WERI-Rb-1 (cell line): ENCODE data around the gene PLEKHJ1.
A peak's percentile ranks its signal among the peaks of the same experiment; 100 is the strongest.

ENCODE experiments used
- DNase-seq: peaks from one replicate; pipeline ENCODE4 v3.0.0-alpha.2; 2020
- H3K27ac ChIP-seq: fragments of 250-450 bp; sonication (Bioruptor Pico); 2 replicates; pipeline ENCODE4 v1.5.1; 2020; ENCODE audit warnings: mild to moderate bottlenecking, moderate library complexity
- H3K27me3 ChIP-seq: fragments of 250-450 bp; sonication (Bioruptor Pico); 2 replicates; pipeline ENCODE4 v1.5.1; 2021; ENCODE audit warnings: mild to moderate bottlenecking, low read depth, moderate library complexity; ENCODE audit not compliant: insufficient read depth, severe bottlenecking
- H3K36me3 ChIP-seq: fragments of 250-450 bp; sonication (Bioruptor Pico); 2 replicates; pipeline ENCODE4 v1.5.1; 2020; ENCODE audit warnings: mild to moderate bottlenecking, moderate library complexity
- H3K4me3 ChIP-seq: 2 replicates; pipeline ENCODE4 v1.5.1; 2011; ENCODE audit warnings: low read depth, mild to moderate bottlenecking, control low read depth, low read length
- H3K9me3 ChIP-seq: fragments of 250-450 bp; sonication (Bioruptor Pico); 2 replicates; pipeline ENCODE4 v1.5.1; 2021; ENCODE audit warnings: mild to moderate bottlenecking, moderate library complexity; ENCODE audit not compliant: severe bottlenecking
- TF ChIP-seq, protein P1 (sequence below): IDR thresholded peaks from 2 replicates; pipeline ENCODE4 v1.5.1; 2011; ENCODE audit warnings: low read depth, mild to moderate bottlenecking, control low read depth, inconsistent platforms, low read length

PLEKHJ1 gene

GRCh38 chr19:2199861-2200623 is 36.1 kb downstream of the PLEKHJ1 start:
- TF ChIP-seq, protein P1, sequence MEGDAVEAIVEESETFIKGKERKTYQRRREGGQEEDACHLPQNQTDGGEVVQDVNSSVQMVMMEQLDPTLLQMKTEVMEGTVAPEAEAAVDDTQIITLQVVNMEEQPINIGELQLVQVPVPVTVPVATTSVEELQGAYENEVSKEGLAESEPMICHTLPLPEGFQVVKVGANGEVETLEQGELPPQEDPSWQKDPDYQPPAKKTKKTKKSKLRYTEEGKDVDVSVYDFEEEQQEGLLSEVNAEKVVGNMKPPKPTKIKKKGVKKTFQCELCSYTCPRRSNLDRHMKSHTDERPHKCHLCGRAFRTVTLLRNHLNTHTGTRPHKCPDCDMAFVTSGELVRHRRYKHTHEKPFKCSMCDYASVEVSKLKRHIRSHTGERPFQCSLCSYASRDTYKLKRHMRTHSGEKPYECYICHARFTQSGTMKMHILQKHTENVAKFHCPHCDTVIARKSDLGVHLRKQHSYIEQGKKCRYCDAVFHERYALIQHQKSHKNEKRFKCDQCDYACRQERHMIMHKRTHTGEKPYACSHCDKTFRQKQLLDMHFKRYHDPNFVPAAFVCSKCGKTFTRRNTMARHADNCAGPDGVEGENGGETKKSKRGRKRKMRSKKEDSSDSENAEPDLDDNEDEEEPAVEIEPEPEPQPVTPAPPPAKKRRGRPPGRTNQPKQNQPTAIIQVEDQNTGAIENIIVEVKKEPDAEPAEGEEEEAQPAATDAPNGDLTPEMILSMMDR: no peak
- Histone ChIP-seq H3K36me3 (peaks cover 35% of the 10 kb centered on the region), H3K27me3 (no peaks in the 10 kb centered on the region), H3K4me3 (no peak overlapping the region), H3K9me3 (no peaks in the 10 kb centered on the region), H3K27ac (no peak overlapping the region)
- DNase-seq: no peak

GRCh38 chr19:2199215-2199614 is 36.9 kb downstream of the PLEKHJ1 start:
- Histone ChIP-seq H3K9me3 (no peaks in the 10 kb centered on the region), H3K36me3 (peaks cover 33% of the 10 kb centered on the region)

GRCh38 chr19:2198317-2198716 is 37.8 kb downstream of the PLEKHJ1 start:
- Histone ChIP-seq H3K4me3 (no peak overlapping the region), H3K27ac (no peak overlapping the region), H3K27me3 (no peaks in the 10 kb centered on the region), H3K9me3 (no peaks in the 10 kb centered on the region), H3K36me3 (peaks cover 34% of the 10 kb centered on the region)
- TF ChIP-seq, protein P1: no peak
- DNase-seq: no peak

More at GRCh38 chr19:2199215-2199614, 36.9 kb downstream of the PLEKHJ1 start:
- H3K27me3 ChIP-seq: no peaks in the 10 kb centered on the region
- TF ChIP-seq, protein P1: peak; percentile 72
- no peak overlapping the region for H3K27ac ChIP-seq
- DNase-seq: peak; percentile 26
- no peak overlapping the region for H3K4me3 ChIP-seq

DNA sequence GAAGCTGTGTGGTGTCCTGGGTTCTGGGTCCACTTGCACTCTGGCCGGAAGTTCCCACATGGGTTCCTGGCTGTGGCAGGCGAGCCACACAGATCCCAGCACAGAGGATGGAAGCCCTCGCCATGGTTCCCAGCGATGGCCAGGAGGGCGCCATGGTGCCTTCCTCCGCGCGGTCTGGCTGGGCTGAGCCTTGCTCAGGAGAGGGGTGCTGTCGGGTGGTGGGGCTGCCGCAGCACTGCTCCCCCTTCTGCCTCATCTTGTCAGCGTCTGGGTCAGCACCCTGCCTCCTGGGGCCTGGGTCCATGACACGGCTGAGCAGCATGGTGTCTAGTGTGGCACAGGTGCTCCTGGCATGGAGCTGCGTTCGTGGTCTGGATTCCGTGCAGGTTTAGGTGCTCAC is 38.9 kb downstream of the PLEKHJ1 start:
- no peaks in the 10 kb centered on the region for H3K9me3 ChIP-seq
- no peak overlapping the region for H3K27ac ChIP-seq
- no peak for DNase-seq
- peaks cover 42% of the 10 kb centered on the region for H3K36me3 ChIP-seq
- no peak overlapping the region for H3K4me3 ChIP-seq
- no peaks in the 10 kb centered on the region for H3K27me3 ChIP-seq
- TF ChIP-seq, protein P1: no peak

GRCh38 chr19:2195914-2196313 is 40.2 kb downstream of the PLEKHJ1 start:
- Histone ChIP-seq H3K27ac (no peak overlapping the region), H3K4me3 (no peak overlapping the region), H3K27me3 (no peaks in the 10 kb centered on the region), H3K9me3 (no peaks in the 10 kb centered on the region), H3K36me3 (peaks cover 55% of the 10 kb centered on the region)
- TF ChIP-seq, protein P1: no peak
- DNase-seq: no peak

GRCh38 chr19:2195361-2195760 is 40.8 kb downstream of the PLEKHJ1 start:
- no peak overlapping the region for H3K27ac ChIP-seq
- H3K36me3 ChIP-seq: peaks cover 61% of the 10 kb centered on the region
- no peak overlapping the region for H3K4me3 ChIP-seq

More at GRCh38 chr19:2195361-2195760, 40.8 kb downstream of the PLEKHJ1 start:
- H3K27me3 ChIP-seq: no peaks in the 10 kb centered on the region
- H3K9me3 ChIP-seq: no peaks in the 10 kb centered on the region
- TF ChIP-seq, protein P1: no peak
- peak; percentile 25 for DNase-seq
